Brain microvascular endothelial cell (primary cell): ENCODE measurements around the gene MATCAP1.

ENCODE experiments used
- DNase-seq: peaks from one replicate; pipeline ENCODE4 v3.0.0-alpha.2; 2020
- H3K27ac ChIP-seq: fragments of 250-450 bp; sonication (Bioruptor Pico); 2 replicates; pipeline ENCODE4 v1.5.1; 2020; ENCODE audit warnings: mild to moderate bottlenecking, moderate library complexity
- H3K27me3 ChIP-seq: fragments of 250-450 bp; sonication (Bioruptor Pico); replicated peaks from 2 replicates; pipeline ENCODE4 v1.5.1; 2020; ENCODE audit warnings: mild to moderate bottlenecking
- H3K36me3 ChIP-seq: fragments of 250-450 bp; sonication (Bioruptor Pico); replicated peaks from 2 replicates; pipeline ENCODE4 v1.5.1; 2020; ENCODE audit warnings: mild to moderate bottlenecking
- H3K4me3 ChIP-seq: 2 replicates; pipeline ENCODE4 v1.5.1; 2011; ENCODE audit warnings: low read depth, mild to moderate bottlenecking, control low read depth, low read length, moderate library complexity
- CTCF ChIP-seq: IDR thresholded peaks from 2 replicates; pipeline ENCODE4 v1.5.1; 2011; ENCODE audit warnings: low read depth, mild to moderate bottlenecking, moderate library complexity, low read length, control low read depth, inconsistent platforms; ENCODE audit errors: missing control alignments
- in situ Hi-C: cut with HindIII; loops from 2 replicates; pipeline ENCODE4 v1.10.0; 2017; ENCODE audit warnings: low sequenced_read_pairs, low pct_ligation_motif_present

Gene MATCAP1

DNA sequence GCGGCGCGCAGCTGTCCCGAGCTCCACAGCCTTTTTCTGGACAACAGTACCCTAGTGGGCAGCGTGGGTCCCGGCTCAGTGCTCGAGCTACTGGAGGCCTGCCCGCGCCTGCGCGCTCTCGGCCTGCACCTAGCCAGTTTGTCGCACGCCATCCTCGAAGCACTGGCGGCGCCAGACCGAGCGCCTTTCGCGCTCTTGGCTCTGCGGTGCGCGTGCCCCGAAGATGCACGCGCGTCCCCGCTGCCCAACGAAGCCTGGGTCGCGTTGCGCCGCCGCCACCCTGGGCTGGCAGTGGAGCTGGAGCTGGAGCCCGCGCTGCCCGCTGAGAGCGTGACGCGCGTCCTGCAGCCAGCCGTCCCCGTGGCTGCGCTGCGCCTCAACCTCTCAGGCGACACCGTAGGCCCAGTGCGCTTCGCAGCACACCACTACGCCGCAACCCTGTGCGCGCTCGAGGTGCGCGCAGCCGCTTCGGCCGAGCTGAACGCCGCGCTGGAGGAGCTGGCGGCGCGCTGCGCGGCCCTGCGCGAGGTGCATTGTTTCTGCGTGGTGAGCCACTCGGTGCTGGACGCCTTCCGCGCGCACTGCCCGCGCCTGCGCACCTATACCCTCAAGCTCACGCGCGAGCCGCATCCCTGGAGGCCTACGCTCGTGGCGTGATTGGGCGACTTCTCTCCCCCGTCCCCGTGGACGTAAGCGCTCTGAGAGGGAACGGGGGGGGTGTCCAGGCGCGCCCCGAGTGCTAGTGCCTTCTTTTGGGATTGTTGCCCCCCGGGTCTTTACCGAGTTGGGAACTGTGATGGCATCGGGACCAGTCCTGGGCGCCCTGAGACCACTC, 20.4 kb downstream of the MATCAP1 start:
- TF ChIP-seq CTCF, result no peak
- Histone ChIP-seq H3K4me3 (no peak overlapping the region), H3K27me3 (peaks cover 47% of the 10 kb centered on the region), H3K36me3 (no peaks in the 10 kb centered on the region), H3K27ac (no peak overlapping the region)
- DNase-seq, result no peak
- in situ Hi-C loops, result no loop called here

DNA sequence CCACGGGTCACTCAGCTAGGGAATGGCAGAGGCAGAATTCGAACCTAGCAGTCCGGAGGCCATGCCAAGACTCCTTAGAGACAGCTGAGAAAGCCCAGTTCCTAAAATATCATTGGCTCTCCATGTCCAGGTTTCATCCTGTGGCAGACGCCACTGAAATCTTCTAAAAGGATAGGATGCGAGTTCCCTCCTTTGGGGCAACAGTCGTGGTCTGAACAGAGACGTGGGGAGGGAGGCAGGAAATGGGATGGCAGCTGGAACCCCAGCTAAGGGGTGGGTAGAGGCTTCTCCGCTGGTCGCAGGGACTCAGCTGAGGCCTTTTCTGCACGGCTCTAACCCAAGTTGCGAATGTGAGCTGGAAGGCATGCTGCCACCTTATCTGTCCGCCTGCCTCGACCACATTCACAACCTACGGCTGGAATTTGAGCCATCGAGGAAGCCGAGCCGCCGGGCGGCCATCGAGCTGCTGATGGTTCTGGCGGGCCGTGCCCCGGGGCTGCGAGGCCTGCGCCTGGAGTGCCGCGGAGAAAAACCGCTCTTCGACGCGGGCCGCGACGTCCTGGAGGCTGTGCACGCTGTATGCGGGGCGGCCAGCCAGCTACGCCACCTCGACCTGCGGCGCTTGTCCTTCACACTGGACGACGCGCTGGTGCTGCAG, 21.1 kb downstream of the MATCAP1 start:
- DNase-seq, result no peak
- no peak for TF ChIP-seq CTCF
- H3K4me3 ChIP-seq, result no peak overlapping the region
- H3K36me3 ChIP-seq, result no peaks in the 10 kb centered on the region
- in situ Hi-C loops, result no loop called here
- H3K27me3 ChIP-seq, result peaks cover 47% of the 10 kb centered on the region
- H3K27ac ChIP-seq, result no peak overlapping the region

GRCh38 chr16:67161595-67162058, 22.1 kb downstream of the MATCAP1 start:
- Histone ChIP-seq H3K36me3 (no peaks in the 10 kb centered on the region), H3K4me3 (no peak overlapping the region), H3K27me3 (peaks cover 37% of the 10 kb centered on the region), H3K27ac (no peak overlapping the region)
- no peak for DNase-seq
- in situ Hi-C loops, result no loop called here
- TF ChIP-seq CTCF, result no peak

- no peaks in the 10 kb centered on the region for H3K36me3 ChIP-seq
- peaks cover 20% of the 10 kb centered on the region for H3K27me3 ChIP-seq
- in situ Hi-C loops, result no loop called here
- no peak for DNase-seq
- no peak overlapping the region for H3K27ac ChIP-seq
- H3K4me3 ChIP-seq, result peak overlapping the region; percentile 80
- TF ChIP-seq CTCF, result no peak
Observed at GRCh38 chr16:67158637-67159600, 24.8 kb downstream of the MATCAP1 start.

GRCh38 chr16:67157892-67158635, 25.7 kb downstream of the MATCAP1 start:
- in situ Hi-C loops, result no loop called here
- H3K27ac ChIP-seq, result no peak overlapping the region
- TF ChIP-seq CTCF, result no peak
- no peak overlapping the region for H3K4me3 ChIP-seq
- peaks cover 15% of the 10 kb centered on the region for H3K27me3 ChIP-seq
- no peaks in the 10 kb centered on the region for H3K36me3 ChIP-seq
- DNase-seq, result no peak
